Fibroblast of the aortic adventitia (primary cell): ENCODE data around the gene ZFYVE28. TPM values are rescaled to one million over a fixed set of nuclear protein-coding genes. Genes with fewer than 3 reads are reported as not detected.

Experiments
- DNase-seq: peaks from one replicate; pipeline ENCODE4 v3.0.0-alpha.2; 2010; ENCODE audit warnings: low read depth
- H3K4me3 ChIP-seq: 2 replicates; pipeline ENCODE4 v1.5.1; 2011; ENCODE audit warnings: low read depth, mild to moderate bottlenecking, control low read depth, low read length, moderate library complexity
- total RNA-seq: library from RNA; depleted of rRNA; stranded (reverse); fragments of >200 nt; gene quantifications from 2 replicates; pipeline ENCODE4 v1.2.3, GENCODE V29; 2012; ENCODE audit warnings: low replicate concordance
- TF ChIP-seq, protein P1 (sequence below): IDR thresholded peaks from 2 replicates; pipeline ENCODE4 v1.5.1; 2011; ENCODE audit warnings: mild to moderate bottlenecking, low read length, control low read depth, inconsistent platforms; ENCODE audit not compliant: insufficient read depth

ZFYVE28 gene
- total RNA-seq, 1 donor: 14.0 TPM

DNA sequence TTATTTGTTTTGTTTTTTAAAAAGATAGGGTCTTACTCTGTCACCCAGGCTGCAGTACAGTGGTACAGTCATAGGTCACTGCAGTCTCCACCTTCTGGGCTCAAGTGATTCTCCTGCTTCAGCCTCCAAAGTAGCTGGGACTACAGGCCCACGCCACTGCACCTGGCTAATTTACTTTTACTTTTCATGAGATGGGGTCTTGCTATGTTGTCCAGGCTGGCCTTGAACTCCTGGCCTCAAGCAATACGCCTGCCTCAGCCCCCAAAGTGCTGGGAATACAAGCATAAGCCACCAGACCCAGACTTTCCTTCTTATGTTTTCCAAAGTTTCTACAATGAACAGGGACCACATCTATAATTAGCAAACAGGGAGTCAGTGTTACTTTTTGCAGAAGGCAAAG lies 118.7 kb downstream of the ZFYVE28 start:
- DNase-seq: no peak
- no peak overlapping the region for H3K4me3 ChIP-seq
- TF ChIP-seq, protein P1, sequence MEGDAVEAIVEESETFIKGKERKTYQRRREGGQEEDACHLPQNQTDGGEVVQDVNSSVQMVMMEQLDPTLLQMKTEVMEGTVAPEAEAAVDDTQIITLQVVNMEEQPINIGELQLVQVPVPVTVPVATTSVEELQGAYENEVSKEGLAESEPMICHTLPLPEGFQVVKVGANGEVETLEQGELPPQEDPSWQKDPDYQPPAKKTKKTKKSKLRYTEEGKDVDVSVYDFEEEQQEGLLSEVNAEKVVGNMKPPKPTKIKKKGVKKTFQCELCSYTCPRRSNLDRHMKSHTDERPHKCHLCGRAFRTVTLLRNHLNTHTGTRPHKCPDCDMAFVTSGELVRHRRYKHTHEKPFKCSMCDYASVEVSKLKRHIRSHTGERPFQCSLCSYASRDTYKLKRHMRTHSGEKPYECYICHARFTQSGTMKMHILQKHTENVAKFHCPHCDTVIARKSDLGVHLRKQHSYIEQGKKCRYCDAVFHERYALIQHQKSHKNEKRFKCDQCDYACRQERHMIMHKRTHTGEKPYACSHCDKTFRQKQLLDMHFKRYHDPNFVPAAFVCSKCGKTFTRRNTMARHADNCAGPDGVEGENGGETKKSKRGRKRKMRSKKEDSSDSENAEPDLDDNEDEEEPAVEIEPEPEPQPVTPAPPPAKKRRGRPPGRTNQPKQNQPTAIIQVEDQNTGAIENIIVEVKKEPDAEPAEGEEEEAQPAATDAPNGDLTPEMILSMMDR: no peak

DNA sequence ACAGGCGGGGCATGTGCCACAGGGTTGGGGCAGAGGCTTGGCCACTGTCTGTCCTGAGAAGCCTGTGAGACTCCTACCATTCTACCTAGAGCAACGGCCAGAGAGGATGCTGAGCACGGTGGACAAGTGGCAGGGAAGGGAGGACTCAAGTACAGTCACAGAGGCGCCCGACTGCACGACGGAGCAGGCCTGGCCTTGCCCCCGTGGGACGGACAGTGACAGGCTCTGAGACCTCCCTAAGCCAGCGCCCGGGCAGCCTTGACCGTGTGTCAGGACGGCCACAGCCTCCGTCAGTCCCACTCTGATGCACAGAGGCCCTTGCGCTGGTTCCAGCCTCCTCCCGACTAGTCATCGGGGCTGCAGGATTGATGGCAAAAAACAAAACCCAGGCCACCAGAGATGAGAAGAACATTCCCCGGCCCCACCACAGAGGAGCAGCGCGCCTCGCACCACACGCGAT lies 119.9 kb downstream of the ZFYVE28 start:
- TF ChIP-seq, protein P1: no peak
- no peak overlapping the region for H3K4me3 ChIP-seq
- no peak for DNase-seq

DNA sequence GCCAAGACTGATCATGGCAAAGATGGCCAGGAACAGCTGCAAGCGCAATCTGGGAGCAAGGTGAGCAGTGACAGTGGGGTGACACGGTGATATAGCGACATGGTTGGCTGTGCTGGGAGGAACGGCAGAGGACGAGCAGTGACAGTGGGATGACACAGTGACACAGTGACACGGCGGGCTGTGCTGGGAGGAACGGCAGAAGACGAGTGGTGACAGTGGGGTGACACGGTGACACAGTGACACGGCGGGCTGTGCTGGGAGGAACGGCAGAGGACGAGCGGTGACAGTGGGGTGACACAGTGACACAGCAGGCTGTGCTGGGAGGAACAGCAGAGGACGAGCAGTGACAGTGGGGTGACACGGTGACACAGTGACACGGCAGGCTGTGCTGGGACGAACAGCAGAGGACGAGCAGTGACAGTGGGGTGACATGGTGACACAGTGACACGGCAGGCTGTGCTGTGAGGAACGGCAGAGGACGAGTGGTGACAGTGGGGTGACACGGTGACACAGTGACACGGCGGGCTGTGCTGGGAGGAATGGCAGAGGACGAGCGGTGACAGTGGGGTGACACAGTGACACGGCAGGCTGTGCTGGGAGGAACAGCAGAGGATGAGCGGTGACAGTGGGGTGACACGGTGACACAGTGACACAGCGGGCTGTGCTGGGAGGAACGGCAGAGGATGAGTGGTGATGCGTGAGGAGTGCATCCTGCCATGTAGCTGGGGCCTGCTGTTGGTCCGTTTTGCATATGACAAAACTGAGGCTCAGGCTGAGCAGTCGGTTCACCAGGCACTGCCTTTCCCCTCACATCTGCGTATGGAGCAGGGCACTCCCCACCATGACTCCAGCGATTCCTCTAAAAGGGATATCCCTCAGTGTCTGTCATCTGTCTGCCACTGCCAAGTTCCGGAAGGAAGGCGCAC lies 120.6 kb downstream of the ZFYVE28 start:
- TF ChIP-seq, protein P1: no peak
- DNase-seq: no peak
- no peak overlapping the region for H3K4me3 ChIP-seq

DNA sequence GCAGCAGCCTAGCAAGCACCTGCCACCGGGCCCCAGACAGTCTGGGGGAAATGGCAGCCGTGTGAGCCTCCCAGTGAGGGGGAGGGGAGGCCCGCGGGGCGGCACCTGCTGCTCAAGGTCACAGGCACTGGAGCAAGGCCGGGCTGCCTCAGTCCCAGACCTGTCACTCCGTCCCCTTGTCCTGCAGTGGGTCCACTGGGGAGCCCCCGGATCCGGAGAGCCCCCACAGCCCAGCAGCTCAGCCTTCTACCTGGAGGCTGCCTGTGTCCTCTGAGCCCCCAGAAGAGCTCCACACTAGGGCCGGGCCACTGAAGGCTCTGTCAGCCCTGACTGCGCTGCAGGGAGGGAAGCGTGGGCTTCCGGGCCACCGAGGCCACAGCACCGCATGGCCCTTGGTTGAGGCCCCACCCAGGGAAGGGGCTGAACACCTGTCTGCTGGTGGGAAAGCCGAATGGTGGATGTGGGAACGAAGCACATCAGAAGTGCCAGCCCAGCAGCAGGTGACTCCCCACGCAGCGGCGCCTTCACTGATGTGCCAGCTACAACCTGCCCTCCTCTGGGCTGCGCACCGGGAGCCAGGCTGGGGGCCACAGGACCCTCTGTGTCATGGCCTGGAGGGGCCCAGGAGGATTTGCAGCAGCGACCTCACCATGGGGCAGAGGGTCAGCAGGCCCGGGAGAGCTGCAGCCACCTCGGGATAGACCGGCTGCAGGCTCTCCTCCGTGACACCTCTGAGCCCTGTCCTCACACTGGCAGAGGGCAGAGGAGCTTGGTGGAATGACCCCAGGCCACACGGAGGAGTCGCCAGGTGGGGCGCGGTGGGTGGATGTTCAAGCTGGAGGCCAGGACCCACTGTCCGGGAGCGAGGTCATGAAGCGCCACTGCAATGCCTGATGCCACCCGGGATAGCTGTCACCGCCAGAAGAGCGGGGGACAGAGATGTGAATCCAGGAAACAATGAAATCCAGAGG lies 121.5 kb downstream of the ZFYVE28 start:
- TF ChIP-seq, protein P1: no peak
- no peak for DNase-seq
- H3K4me3 ChIP-seq: no peak overlapping the region

DNA sequence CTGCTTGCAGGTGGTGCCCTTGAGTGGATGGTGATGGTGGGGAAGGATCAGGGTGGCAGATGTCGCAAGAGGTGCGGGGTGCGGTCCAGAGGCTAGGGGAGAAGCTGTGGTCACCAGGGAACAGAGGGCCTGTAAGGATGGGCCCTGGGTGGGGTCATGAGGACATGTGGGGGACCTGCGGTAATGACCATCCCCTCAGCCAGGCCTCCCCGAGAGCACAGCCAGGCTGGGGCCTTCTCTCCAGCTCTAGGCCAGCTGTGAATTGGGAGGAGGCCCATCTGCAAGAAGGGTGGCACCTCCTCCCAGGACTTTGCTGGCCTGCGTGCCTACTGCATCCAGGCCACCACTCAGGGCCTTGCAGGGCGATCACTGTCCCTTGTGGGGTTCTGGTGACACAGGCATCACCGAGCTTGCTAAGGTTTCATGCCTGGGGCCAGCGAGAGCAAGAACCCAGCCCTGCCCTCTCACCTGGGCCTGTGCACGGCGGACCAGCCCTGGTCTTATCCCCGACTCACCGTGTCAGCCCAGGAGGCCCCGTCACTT lies 122.5 kb downstream of the ZFYVE28 start:
- TF ChIP-seq, protein P1: no peak
- H3K4me3 ChIP-seq: no peak overlapping the region
- no peak for DNase-seq

DNA sequence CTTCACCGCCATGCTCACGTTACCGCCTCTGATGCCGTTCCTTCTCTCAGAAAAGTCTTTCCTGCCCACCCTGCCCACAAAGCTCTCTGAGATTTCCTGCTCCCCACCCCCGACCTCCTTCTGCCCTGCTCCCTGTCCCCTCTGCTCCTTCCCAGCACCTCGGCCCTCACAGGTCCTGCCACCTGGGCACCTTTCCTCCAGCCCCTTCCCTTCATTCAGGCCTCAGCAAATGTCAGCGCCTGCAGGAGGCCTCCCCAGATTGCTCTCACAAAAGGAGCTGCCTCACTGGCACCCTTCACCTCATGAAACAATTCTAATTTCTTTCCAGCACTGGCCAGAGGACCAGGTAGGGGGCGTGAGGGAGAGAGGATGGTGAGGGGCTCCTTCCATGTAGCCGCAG lies 122.9 kb downstream of the ZFYVE28 start:
- H3K4me3 ChIP-seq: no peak overlapping the region
- TF ChIP-seq, protein P1: no peak
- no peak for DNase-seq
